HepG2 (cell line): Measurements from ENCODE around the gene TMEM141. TPM values are rescaled to one million over a fixed set of nuclear protein-coding genes. Genes with fewer than 3 reads are reported as not detected.
A peak's percentile ranks its signal among the peaks of the same experiment; 100 is the strongest.

Experiments used
- ADNP ChIP-seq: sonication (generic); formaldehyde crosslinking; IDR thresholded peaks from 2 replicates; pipeline ENCODE4 v1.4.0; 2020; ENCODE audit warnings: missing genetic modification reagents
- ATM ChIP-seq: fragments of 450-650 bp; IDR thresholded peaks from 2 replicates; pipeline ENCODE4 v1.7.1; 2017; ENCODE audit warnings: mild to moderate bottlenecking, borderline replicate concordance
- CCAR2 ChIP-seq: fragments of 200-400 bp; formaldehyde crosslinking; optimal IDR thresholded peaks from 2 replicates; pipeline ENCODE3; 2018; ENCODE audit warnings: low read depth, mild to moderate bottlenecking, low read length, moderate library complexity
- EEA1 ChIP-seq: sonication (generic); formaldehyde crosslinking; IDR thresholded peaks from 2 replicates; pipeline ENCODE4 v1.5.1; 2020; ENCODE audit warnings: mild to moderate bottlenecking, missing genetic modification reagents, borderline replicate concordance
- KLF9 ChIP-seq: IDR thresholded peaks from 2 replicates; pipeline ENCODE4 v1.6.1; 2016; ENCODE audit warnings: low read depth
- MATR3 ChIP-seq: sonication (generic); formaldehyde crosslinking; IDR thresholded peaks from 2 replicates; pipeline ENCODE4 v1.4.0; 2020; ENCODE audit warnings: missing genetic modification reagents
- MAX ChIP-seq: IDR thresholded peaks from 2 replicates; pipeline ENCODE4 v1.6.1; 2012; ENCODE audit warnings: inconsistent platforms
- POLR2AphosphoS2 ChIP-seq: IDR thresholded peaks from 2 replicates; pipeline ENCODE4 v1.6.1; 2011; ENCODE audit warnings: low read depth, low read length, improper control_type of control experiment
- RBAK ChIP-seq: sonication (generic); formaldehyde crosslinking; IDR thresholded peaks from 2 replicates; pipeline ENCODE4 v1.5.1; 2020; ENCODE audit warnings: mild to moderate bottlenecking, missing genetic modification reagents
- RFX1 ChIP-seq: fragments of 450-650 bp; IDR thresholded peaks from 2 replicates; pipeline ENCODE4 v1.6.1; 2017
- SETDB1 ChIP-seq: sonication (generic); formaldehyde crosslinking; IDR thresholded peaks from 2 replicates; pipeline ENCODE4 v1.5.1; 2020; ENCODE audit warnings: missing genetic modification reagents, mild to moderate bottlenecking, borderline replicate concordance
- SOX6 ChIP-seq, 2 experiments: fragments of 450-650 bp in 1 of 2; sonication (generic) in 1 of 2; formaldehyde crosslinking in 1 of 2; IDR thresholded peaks; 2 replicates each; pipeline versions ENCODE4 v1.4.0 to v1.6.1; 2017 to 2020; ENCODE audit warnings: antibody characterized with exemption in 1 of 2, mild to moderate bottlenecking in 1 of 2, missing genetic modification reagents in 1 of 2
- TSC22D2 ChIP-seq: sonication (generic); formaldehyde crosslinking; IDR thresholded peaks from 2 replicates; pipeline ENCODE4 v1.5.1; 2020; ENCODE audit warnings: missing genetic modification reagents, mild to moderate bottlenecking, borderline replicate concordance
- UBTF ChIP-seq: sonication (generic); formaldehyde crosslinking; IDR thresholded peaks from 2 replicates; pipeline ENCODE4 v1.4.0; 2020; ENCODE audit warnings: mild to moderate bottlenecking, missing genetic modification reagents
- ZBTB4 ChIP-seq: sonication (generic); formaldehyde crosslinking; IDR thresholded peaks from 2 replicates; pipeline ENCODE4 v1.4.0; 2020; ENCODE audit warnings: missing genetic modification reagents, mild to moderate bottlenecking, borderline replicate concordance
- ZFP62 ChIP-seq: sonication (generic); formaldehyde crosslinking; IDR thresholded peaks from 2 replicates; pipeline ENCODE4 v1.4.0; 2020; ENCODE audit warnings: missing genetic modification reagents
- ZFY ChIP-seq: sonication (generic); formaldehyde crosslinking; IDR thresholded peaks from 2 replicates; pipeline ENCODE4 v1.4.0; 2020; ENCODE audit warnings: missing genetic modification reagents
- ZNF143 ChIP-seq: sonication (generic); formaldehyde crosslinking; IDR thresholded peaks from 2 replicates; pipeline ENCODE4 v1.4.0; 2020; ENCODE audit warnings: missing genetic modification reagents
- ZNF256 ChIP-seq: sonication (generic); formaldehyde crosslinking; conservative IDR thresholded peaks from 2 replicates; pipeline ENCODE4 v1.4.0; 2020; ENCODE audit warnings: missing genetic modification reagents
- ZNF280B ChIP-seq: sonication (generic); formaldehyde crosslinking; IDR thresholded peaks from 2 replicates; pipeline ENCODE4 v1.5.0; 2020; ENCODE audit warnings: missing genetic modification reagents, mild to moderate bottlenecking, borderline replicate concordance
- ZNF484 ChIP-seq: sonication (generic); formaldehyde crosslinking; IDR thresholded peaks from 2 replicates; pipeline ENCODE4 v1.5.1; 2020; ENCODE audit warnings: mild to moderate bottlenecking, low read depth, missing genetic modification reagents, borderline replicate concordance
- ZNF550 ChIP-seq: sonication (generic); formaldehyde crosslinking; IDR thresholded peaks from 2 replicates; pipeline ENCODE4 v1.4.0; 2020; ENCODE audit warnings: mild to moderate bottlenecking, missing genetic modification reagents, borderline replicate concordance
- polyA plus RNA-seq, 8 experiments: library from polyadenylated mRNA; depleted of rRNA in 3 of 8; stranded (reverse) in 7 of 8; unstranded in 1 of 8; fragments of >200 nt; fragmentation: Illumina TruSeq in 4 of 8; extraction: Trizol in 4 of 8; gene quantifications; 2 replicates each; pipeline versions ENCODE4 v1.2.1 to v1.2.3, GENCODE V29; 2011 to 2016; ENCODE audit warnings: low read depth in 4 of 8, missing spikeins in 1 of 8, mixed read lengths in 1 of 8; ENCODE audit not compliant: insufficient read depth in 1 of 8
- total RNA-seq, 5 experiments: library from RNA; depleted of rRNA; stranded (reverse); fragments of >200 nt; fragmentation: Illumina TruSeq; extraction: Trizol; gene quantifications; 2 replicates each; pipeline ENCODE4 v1.2.3, GENCODE V29; 2016; ENCODE audit warnings: low read depth in 1 of 5

The TMEM141 gene
- total and polyA plus RNA-seq, 2 of the 13 experiments (the other 11 are each of a cell fraction or from before 2014, with no cell fraction given) = 81.0 to 202 TPM

GRCh38 chr9:136799079-136799853 is 8.1 kb downstream of the TMEM141 start (continued):
- TF ChIP-seq UBTF (CRISPR knock-in tag) (peak; percentile 72), ATM (no peak), ZNF256 (CRISPR knock-in tag) (no peak), SOX6 (IDR thresholded peaks at IDR 0.05) (no peak), SOX6 (CRISPR knock-in tag; IDR thresholded peaks at IDR 0.05) (peak; percentile 65), ZNF143 (CRISPR knock-in tag) (0 out of 2 replicates have a peak, but pooled peaks have one; percentile 35), ZNF550 (CRISPR knock-in tag) (no peak), ADNP (CRISPR knock-in tag) (no peak; the same call in 1 of the 2 replicates), MAX (no peak), ZNF484 (no peak), ZFY (peak; percentile 85), ZNF280B (CRISPR knock-in tag) (peak; percentile 48; the same call in 1 of the 2 replicates), CCAR2 (no peak), SETDB1 (CRISPR knock-in tag) (no peak), MATR3 (CRISPR knock-in tag) (no peak), ZBTB4 (CRISPR knock-in tag) (no peak), ZFP62 (no peak), RBAK (no peak), KLF9 (CRISPR knock-in tag) (peak; percentile 19; the same call in 1 of the 2 replicates), RFX1 (no peak), EEA1 (CRISPR knock-in tag) (no peak), POLR2AphosphoS2 (no peak), TSC22D2 (peak; percentile 49; the same call in 1 of the 2 replicates)
